SK-N-SH (cell line): ENCODE data around the gene ITIH1.

Experiments
- CTCF ChIP-seq: fragments of 200-600 bp; sonication (generic); IDR thresholded peaks from 2 replicates; pipeline ENCODE4 v1.6.1; 2017; ENCODE audit warnings: antibody characterized with exemption, mild to moderate bottlenecking, moderate library complexity
- GABPA ChIP-seq: IDR thresholded peaks from 2 replicates; pipeline ENCODE4 v1.4.0; 2012; ENCODE audit warnings: low read depth, mild to moderate bottlenecking
- JUND ChIP-seq: IDR thresholded peaks from 2 replicates; pipeline ENCODE4 v1.4.0; 2012
- POLR2AphosphoS5 ChIP-seq: IDR thresholded peaks from 2 replicates; pipeline ENCODE4 v1.6.1; 2012; ENCODE audit warnings: low read depth, low read length
- RAD21 ChIP-seq: IDR thresholded peaks from 2 replicates; pipeline ENCODE4 v1.6.1; 2012; ENCODE audit warnings: mild to moderate bottlenecking, low read length
- REST ChIP-seq: IDR thresholded peaks from 2 replicates; pipeline ENCODE4 v1.6.1; 2012; ENCODE audit warnings: mild to moderate bottlenecking, low read depth, low read length, moderate library complexity
- RXRA ChIP-seq: IDR thresholded peaks from 2 replicates; pipeline ENCODE4 v1.4.0; 2012; ENCODE audit warnings: low read depth, mild to moderate bottlenecking, borderline replicate concordance
- SMC3 ChIP-seq: IDR thresholded peaks from 2 replicates; pipeline ENCODE4 v1.6.1; 2012; ENCODE audit warnings: low read depth, low read length, improper control_type of control experiment
- TAF1 ChIP-seq: IDR thresholded peaks from 2 replicates; pipeline ENCODE4 v1.6.1; 2012; ENCODE audit warnings: low read depth, mild to moderate bottlenecking, low read length, moderate library complexity, borderline replicate concordance
- USF1 ChIP-seq: IDR thresholded peaks from 2 replicates; pipeline ENCODE4 v1.4.0; 2012; ENCODE audit warnings: low read depth, borderline replicate concordance

GRCh38 chr3:52783211-52783555 is 5.8 kb downstream of the ITIH1 start:
- TF ChIP-seq POLR2AphosphoS5: no peak
- no peak for TF ChIP-seq RXRA
- no peak for TF ChIP-seq CTCF
- no peak for TF ChIP-seq RAD21
- no peak for TF ChIP-seq REST
- TF ChIP-seq SMC3: no peak
- no peak for TF ChIP-seq GABPA
- TF ChIP-seq TAF1: no peak
- TF ChIP-seq JUND: no peak
- no peak for TF ChIP-seq USF1
